ENCODE data around the gene MAFG.

The MAFG gene

GRCh38 chr17:81911969-81912368, 15.6 kb downstream of the MAFG start:
- Histone ChIP-seq H3F3A (ENCODE audit: low read depth) (no peaks in the 10 kb centered on the region), H3K79me2 (ENCODE audit: insufficient read depth, low read length) (peaks cover 44% of the 10 kb centered on the region), H2AFZ (ENCODE audit: low read length) (no peak overlapping the region), H3K9me3 (ENCODE audit: insufficient read depth, low read depth, low read length) (no peaks in the 10 kb centered on the region), H3K4me3 (ENCODE audit: low read length, poor library complexity, severe bottlenecking) (peak overlapping the region; percentile 54), H3K27me3 (ENCODE audit: insufficient read depth, low read length, poor library complexity, severe bottlenecking) (no peaks in the 10 kb centered on the region), H3K4me2 (ENCODE audit: low read depth, low read length, poor library complexity, severe bottlenecking) (no peak overlapping the region), H3K9me2 (replicated peaks; ENCODE audit: low read depth, low read length) (no peaks in the 10 kb centered on the region), H3K36me3 (ENCODE audit: insufficient read depth, low read length) (peaks cover 25% of the 10 kb centered on the region; the same call in 1 of the 2 replicates), H3K4me1 (ENCODE audit: insufficient read depth, low read length, poor library complexity, severe bottlenecking) (peaks cover 19% of the 10 kb centered on the region), H4K20me1 (ENCODE audit: insufficient read depth, low read length, poor library complexity, severe bottlenecking) (peaks cover 32% of the 10 kb centered on the region), H3K9ac (ENCODE audit: low read depth, low read length, poor library complexity, severe bottlenecking) (no peak overlapping the region)
- TF ChIP-seq, protein P1, sequence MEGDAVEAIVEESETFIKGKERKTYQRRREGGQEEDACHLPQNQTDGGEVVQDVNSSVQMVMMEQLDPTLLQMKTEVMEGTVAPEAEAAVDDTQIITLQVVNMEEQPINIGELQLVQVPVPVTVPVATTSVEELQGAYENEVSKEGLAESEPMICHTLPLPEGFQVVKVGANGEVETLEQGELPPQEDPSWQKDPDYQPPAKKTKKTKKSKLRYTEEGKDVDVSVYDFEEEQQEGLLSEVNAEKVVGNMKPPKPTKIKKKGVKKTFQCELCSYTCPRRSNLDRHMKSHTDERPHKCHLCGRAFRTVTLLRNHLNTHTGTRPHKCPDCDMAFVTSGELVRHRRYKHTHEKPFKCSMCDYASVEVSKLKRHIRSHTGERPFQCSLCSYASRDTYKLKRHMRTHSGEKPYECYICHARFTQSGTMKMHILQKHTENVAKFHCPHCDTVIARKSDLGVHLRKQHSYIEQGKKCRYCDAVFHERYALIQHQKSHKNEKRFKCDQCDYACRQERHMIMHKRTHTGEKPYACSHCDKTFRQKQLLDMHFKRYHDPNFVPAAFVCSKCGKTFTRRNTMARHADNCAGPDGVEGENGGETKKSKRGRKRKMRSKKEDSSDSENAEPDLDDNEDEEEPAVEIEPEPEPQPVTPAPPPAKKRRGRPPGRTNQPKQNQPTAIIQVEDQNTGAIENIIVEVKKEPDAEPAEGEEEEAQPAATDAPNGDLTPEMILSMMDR (conservative IDR thresholded peaks at IDR 0.05; ENCODE audit: low read length): no peak
- no peak for TF ChIP-seq EZH2phosphoT487 (IDR thresholded peaks at IDR 0.05; ENCODE audit: borderline replicate concordance)

GRCh38 chr17:81911277-81911961, 16.1 kb downstream of the MAFG start, which contains the start of gene PCYT2:
Gene PCYT2, minus strand, starts transcription at chr17:81911399. Its CDS starts 44 bp downstream, at chr17:81911355.
- Histone ChIP-seq H3K79me2 (ENCODE audit: insufficient read depth, low read length) (peaks cover 38% of the 10 kb centered on the region), H3K4me1 (ENCODE audit: insufficient read depth, low read length, poor library complexity, severe bottlenecking) (peaks cover 14% of the 10 kb centered on the region), H3F3A (ENCODE audit: low read depth) (no peaks in the 10 kb centered on the region), H2AFZ (ENCODE audit: low read length) (peak within 1 kb of the TSS; percentile 68; the same call in 1 of the 2 replicates), H3K4me2 (ENCODE audit: low read depth, low read length, poor library complexity, severe bottlenecking) (peak within 1 kb of the TSS; percentile 91), H3K36me3 (ENCODE audit: insufficient read depth, low read length) (peaks cover 25% of the 10 kb centered on the region; the same call in 1 of the 2 replicates), H3K9ac (ENCODE audit: low read depth, low read length, poor library complexity, severe bottlenecking) (peak within 1 kb of the TSS; percentile 88), H3K9me2 (replicated peaks; ENCODE audit: low read depth, low read length) (no peaks in the 10 kb centered on the region), H4K20me1 (ENCODE audit: insufficient read depth, low read length, poor library complexity, severe bottlenecking) (peaks cover 28% of the 10 kb centered on the region), H3K27me3 (ENCODE audit: insufficient read depth, low read length, poor library complexity, severe bottlenecking) (no peaks in the 10 kb centered on the region), H3K9me3 (ENCODE audit: insufficient read depth, low read depth, low read length) (no peaks in the 10 kb centered on the region), H3K4me3 (ENCODE audit: low read length, poor library complexity, severe bottlenecking) (peak within 1 kb of the TSS; percentile 87)
- TF ChIP-seq, protein P1 (conservative IDR thresholded peaks at IDR 0.05; ENCODE audit: low read length): no peak
- no peak for TF ChIP-seq EZH2phosphoT487 (IDR thresholded peaks at IDR 0.05; ENCODE audit: borderline replicate concordance)

- Histone ChIP-seq H3F3A (ENCODE audit: low read depth) (no peaks in the 10 kb centered on the region), H3K79me2 (ENCODE audit: insufficient read depth, low read length) (peaks cover 33% of the 10 kb centered on the region), H3K4me1 (ENCODE audit: insufficient read depth, low read length, poor library complexity, severe bottlenecking) (peaks cover 14% of the 10 kb centered on the region), H3K27me3 (ENCODE audit: insufficient read depth, low read length, poor library complexity, severe bottlenecking) (no peaks in the 10 kb centered on the region), H3K9ac (ENCODE audit: low read depth, low read length, poor library complexity, severe bottlenecking) (peak overlapping the region; percentile 88), H3K9me3 (ENCODE audit: insufficient read depth, low read depth, low read length) (no peaks in the 10 kb centered on the region), H3K9me2 (replicated peaks; ENCODE audit: low read depth, low read length) (no peaks in the 10 kb centered on the region), H3K4me3 (ENCODE audit: low read length, poor library complexity, severe bottlenecking) (peak overlapping the region; percentile 87), H2AFZ (ENCODE audit: low read length) (peak overlapping the region; percentile 68; the same call in 1 of the 2 replicates), H4K20me1 (ENCODE audit: insufficient read depth, low read length, poor library complexity, severe bottlenecking) (peaks cover 26% of the 10 kb centered on the region), H3K36me3 (ENCODE audit: insufficient read depth, low read length) (peaks cover 25% of the 10 kb centered on the region; the same call in 1 of the 2 replicates), H3K4me2 (ENCODE audit: low read depth, low read length, poor library complexity, severe bottlenecking) (peak overlapping the region; percentile 91)
- TF ChIP-seq EZH2phosphoT487 (IDR thresholded peaks at IDR 0.05; ENCODE audit: borderline replicate concordance): no peak
- TF ChIP-seq, protein P1 (conservative IDR thresholded peaks at IDR 0.05; ENCODE audit: low read length): no peak
Observed at GRCh38 chr17:81910840-81911276, 16.7 kb downstream of the MAFG start.
